Measurements from ENCODE around the gene MYRIP.

Gene MYRIP

DNA sequence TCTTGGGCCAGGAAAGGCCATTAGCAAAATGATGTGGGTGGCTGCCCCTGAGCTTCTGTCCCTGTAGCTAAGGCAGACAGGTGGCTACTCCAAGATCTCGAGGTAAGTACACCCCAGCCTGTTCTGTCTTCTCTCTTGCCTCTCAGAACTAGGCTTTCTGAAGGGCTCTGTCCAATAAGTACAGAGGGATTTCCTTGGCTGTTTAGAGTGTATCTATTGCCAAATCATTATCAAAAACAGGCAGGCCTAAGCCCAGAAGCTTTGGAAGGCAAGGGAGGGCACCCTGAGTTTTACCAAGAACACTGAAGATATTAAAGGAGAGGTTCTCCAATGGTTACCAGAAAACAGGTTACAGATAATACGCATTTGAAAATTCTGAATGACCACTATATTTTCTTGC lies 156.6 kb downstream of the MYRIP start:
- peak; percentile 45; the same call in 2 of the 3 replicates for ATAC-seq
- TF ChIP-seq ISL1 (CRISPR knock-in tag; IDR thresholded peaks at IDR 0.05): no peak
- no peak for TF ChIP-seq TCF4 (CRISPR knock-in tag; IDR thresholded peaks at IDR 0.05; ENCODE audit: borderline replicate concordance)
- TF ChIP-seq BACH2 (CRISPR knock-in tag; IDR thresholded peaks at IDR 0.05; ENCODE audit: borderline replicate concordance): no peak
- TF ChIP-seq POU6F1 (CRISPR knock-in tag; IDR thresholded peaks at IDR 0.05; ENCODE audit: borderline replicate concordance, low read depth): no peak
- TF ChIP-seq ZFP30 (CRISPR knock-in tag; IDR thresholded peaks at IDR 0.05): no peak
- no peak for TF ChIP-seq ESRRG (CRISPR knock-in tag; IDR thresholded peaks at IDR 0.05)
- no peak for TF ChIP-seq ZNF565 (CRISPR knock-in tag; conservative IDR thresholded peaks at IDR 0.05; ENCODE audit: low read depth)
- TF ChIP-seq RARB (CRISPR knock-in tag; IDR thresholded peaks at IDR 0.05): no peak
- no peak for TF ChIP-seq CSDC2 (CRISPR knock-in tag; IDR thresholded peaks at IDR 0.05)
- no peak for TF ChIP-seq TOX (CRISPR knock-in tag; IDR thresholded peaks at IDR 0.05; ENCODE audit: borderline replicate concordance)
- TF ChIP-seq OSR1 (CRISPR knock-in tag; IDR thresholded peaks at IDR 0.05): no peak
- no peak for TF ChIP-seq ZFP3 (CRISPR knock-in tag; IDR thresholded peaks at IDR 0.05)
- TF ChIP-seq, protein P1, sequence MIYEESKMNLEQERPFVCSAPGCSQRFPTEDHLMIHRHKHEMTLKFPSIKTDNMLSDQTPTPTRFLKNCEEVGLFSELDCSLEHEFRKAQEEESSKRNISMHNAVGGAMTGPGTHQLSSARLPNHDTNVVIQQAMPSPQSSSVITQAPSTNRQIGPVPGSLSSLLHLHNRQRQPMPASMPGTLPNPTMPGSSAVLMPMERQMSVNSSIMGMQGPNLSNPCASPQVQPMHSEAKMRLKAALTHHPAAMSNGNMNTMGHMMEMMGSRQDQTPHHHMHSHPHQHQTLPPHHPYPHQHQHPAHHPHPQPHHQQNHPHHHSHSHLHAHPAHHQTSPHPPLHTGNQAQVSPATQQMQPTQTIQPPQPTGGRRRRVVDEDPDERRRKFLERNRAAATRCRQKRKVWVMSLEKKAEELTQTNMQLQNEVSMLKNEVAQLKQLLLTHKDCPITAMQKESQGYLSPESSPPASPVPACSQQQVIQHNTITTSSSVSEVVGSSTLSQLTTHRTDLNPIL (CRISPR knock-in tag; IDR thresholded peaks at IDR 0.05; ENCODE audit: low read depth): no peak
- TF ChIP-seq, protein P2, sequence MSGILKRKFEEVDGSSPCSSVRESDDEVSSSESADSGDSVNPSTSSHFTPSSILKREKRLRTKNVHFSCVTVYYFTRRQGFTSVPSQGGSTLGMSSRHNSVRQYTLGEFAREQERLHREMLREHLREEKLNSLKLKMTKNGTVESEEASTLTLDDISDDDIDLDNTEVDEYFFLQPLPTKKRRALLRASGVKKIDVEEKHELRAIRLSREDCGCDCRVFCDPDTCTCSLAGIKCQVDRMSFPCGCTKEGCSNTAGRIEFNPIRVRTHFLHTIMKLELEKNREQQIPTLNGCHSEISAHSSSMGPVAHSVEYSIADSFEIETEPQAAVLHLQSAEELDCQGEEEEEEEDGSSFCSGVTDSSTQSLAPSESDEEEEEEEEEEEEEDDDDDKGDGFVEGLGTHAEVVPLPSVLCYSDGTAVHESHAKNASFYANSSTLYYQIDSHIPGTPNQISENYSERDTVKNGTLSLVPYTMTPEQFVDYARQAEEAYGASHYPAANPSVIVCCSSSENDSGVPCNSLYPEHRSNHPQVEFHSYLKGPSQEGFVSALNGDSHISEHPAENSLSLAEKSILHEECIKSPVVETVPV (CRISPR knock-in tag; IDR thresholded peaks at IDR 0.05): no peak
- TF ChIP-seq ZNF70 (CRISPR knock-in tag; IDR thresholded peaks at IDR 0.05): no peak
- TF ChIP-seq, protein P3, sequence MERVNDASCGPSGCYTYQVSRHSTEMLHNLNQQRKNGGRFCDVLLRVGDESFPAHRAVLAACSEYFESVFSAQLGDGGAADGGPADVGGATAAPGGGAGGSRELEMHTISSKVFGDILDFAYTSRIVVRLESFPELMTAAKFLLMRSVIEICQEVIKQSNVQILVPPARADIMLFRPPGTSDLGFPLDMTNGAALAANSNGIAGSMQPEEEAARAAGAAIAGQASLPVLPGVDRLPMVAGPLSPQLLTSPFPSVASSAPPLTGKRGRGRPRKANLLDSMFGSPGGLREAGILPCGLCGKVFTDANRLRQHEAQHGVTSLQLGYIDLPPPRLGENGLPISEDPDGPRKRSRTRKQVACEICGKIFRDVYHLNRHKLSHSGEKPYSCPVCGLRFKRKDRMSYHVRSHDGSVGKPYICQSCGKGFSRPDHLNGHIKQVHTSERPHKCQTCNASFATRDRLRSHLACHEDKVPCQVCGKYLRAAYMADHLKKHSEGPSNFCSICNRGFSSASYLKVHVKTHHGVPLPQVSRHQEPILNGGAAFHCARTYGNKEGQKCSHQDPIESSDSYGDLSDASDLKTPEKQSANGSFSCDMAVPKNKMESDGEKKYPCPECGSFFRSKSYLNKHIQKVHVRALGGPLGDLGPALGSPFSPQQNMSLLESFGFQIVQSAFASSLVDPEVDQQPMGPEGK (CRISPR knock-in tag; IDR thresholded peaks at IDR 0.05; ENCODE audit: borderline replicate concordance): no peak

GRCh38 chr3:39970982-39971381 lies 161.6 kb downstream of the MYRIP start:
- peak; percentile 54 for ATAC-seq
- TF ChIP-seq ZNF8 (CRISPR knock-in tag; IDR thresholded peaks at IDR 0.05) (no peak), ZFP30 (CRISPR knock-in tag; IDR thresholded peaks at IDR 0.05) (no peak), ISL1 (CRISPR knock-in tag; IDR thresholded peaks at IDR 0.05) (no peak), OSR1 (CRISPR knock-in tag; IDR thresholded peaks at IDR 0.05) (no peak), ESRRG (CRISPR knock-in tag; IDR thresholded peaks at IDR 0.05) (no peak), SNAI2 (CRISPR knock-in tag; IDR thresholded peaks at IDR 0.05) (no peak), GLIS3 (CRISPR knock-in tag; IDR thresholded peaks at IDR 0.05) (no peak), TOX (CRISPR knock-in tag; IDR thresholded peaks at IDR 0.05; ENCODE audit: borderline replicate concordance) (no peak), ZNF565 (CRISPR knock-in tag; conservative IDR thresholded peaks at IDR 0.05; ENCODE audit: low read depth) (no peak), CSDC2 (CRISPR knock-in tag; IDR thresholded peaks at IDR 0.05) (no peak), POU6F1 (CRISPR knock-in tag; IDR thresholded peaks at IDR 0.05; ENCODE audit: borderline replicate concordance, low read depth) (no peak), BACH2 (CRISPR knock-in tag; IDR thresholded peaks at IDR 0.05; ENCODE audit: borderline replicate concordance) (no peak), PPARA (CRISPR knock-in tag; IDR thresholded peaks at IDR 0.05; ENCODE audit: borderline replicate concordance) (no peak), ARNTL (CRISPR knock-in tag; IDR thresholded peaks at IDR 0.05; ENCODE audit: borderline replicate concordance, low read depth) (no peak), ZNF70 (CRISPR knock-in tag; IDR thresholded peaks at IDR 0.05) (no peak), ZC3H10 (CRISPR knock-in tag; IDR thresholded peaks at IDR 0.05) (no peak)
- TF ChIP-seq, protein P3 (CRISPR knock-in tag; IDR thresholded peaks at IDR 0.05; ENCODE audit: borderline replicate concordance): no peak
- TF ChIP-seq, protein P1 (CRISPR knock-in tag; IDR thresholded peaks at IDR 0.05; ENCODE audit: low read depth): no peak
- TF ChIP-seq, protein P2 (CRISPR knock-in tag; IDR thresholded peaks at IDR 0.05): no peak
